ENCODE data around the gene UBE3C. TPM values are rescaled to one million over a fixed set of nuclear protein-coding genes. Genes with fewer than 3 reads are reported as not detected.
A peak's percentile ranks its signal among the peaks of the same experiment; 100 is the strongest.

UBE3C gene
- total RNA-seq, 1 donor from 2014 or later, result 78.8 TPM

- Histone ChIP-seq H3K27ac (ENCODE audit: low read depth, low read length) (no peak overlapping the region), H3K4me3 (ENCODE audit: low read length in 3 of 3) (no peak overlapping the region), H3K4me1 (ENCODE audit: control insufficient read depth in 3 of 3, insufficient read depth in 3 of 3, low read length in 3 of 3) (no peaks in the 10 kb centered on the region), H3K9ac (ENCODE audit: low read depth in 1 of 3, low read length in 3 of 3) (no peak overlapping the region), H3K27me3 (ENCODE audit: control insufficient read depth in 3 of 3, insufficient read depth in 3 of 3, low read length in 3 of 3) (peaks cover 5 to 7% (median 6%) of the 10 kb centered on the region in 3 donors), H3K9me3 (ENCODE audit: control insufficient read depth in 3 of 3, low read length in 3 of 3) (no peaks in the 10 kb centered on the region), H3K36me3 (ENCODE audit: control insufficient read depth in 3 of 3, insufficient read depth in 3 of 3, low read length in 3 of 3) (no peaks in the 10 kb centered on the region)
Observed at GRCh38 chr7:157292770-157293412, 154.2 kb downstream of the UBE3C start.

- no peak overlapping the region for H3K27ac ChIP-seq (ENCODE audit: low read depth, low read length)
- H3K4me3 ChIP-seq (ENCODE audit: low read length in 3 of 3), result no peak overlapping the region
- no peaks in the 10 kb centered on the region for H3K4me1 ChIP-seq (ENCODE audit: control insufficient read depth in 3 of 3, insufficient read depth in 3 of 3, low read length in 3 of 3)
- peaks cover 5 to 7% (median 6%) of the 10 kb centered on the region in 3 donors for H3K27me3 ChIP-seq (ENCODE audit: control insufficient read depth in 3 of 3, insufficient read depth in 3 of 3, low read length in 3 of 3)
- H3K9ac ChIP-seq (ENCODE audit: low read depth in 1 of 3, low read length in 3 of 3), result no peak overlapping the region
- no peaks in the 10 kb centered on the region for H3K36me3 ChIP-seq (ENCODE audit: control insufficient read depth in 3 of 3, insufficient read depth in 3 of 3, low read length in 3 of 3)
- H3K9me3 ChIP-seq (ENCODE audit: control insufficient read depth in 3 of 3, low read length in 3 of 3), result no peaks in the 10 kb centered on the region
Observed at GRCh38 chr7:157293413-157293788, 154.7 kb downstream of the UBE3C start.

GRCh38 chr7:157294773-157295172 is 156.0 kb downstream of the UBE3C start:
- Histone ChIP-seq H3K27ac (ENCODE audit: low read depth, low read length) (no peak overlapping the region), H3K9me3 (ENCODE audit: control insufficient read depth in 3 of 3, low read length in 3 of 3) (no peaks in the 10 kb centered on the region), H3K4me3 (ENCODE audit: low read length in 3 of 3) (no peak overlapping the region), H3K27me3 (ENCODE audit: control insufficient read depth in 3 of 3, insufficient read depth in 3 of 3, low read length in 3 of 3) (peaks cover 8 to 20% (median 14%) of the 10 kb centered on the region in 3 donors), H3K36me3 (ENCODE audit: control insufficient read depth in 3 of 3, insufficient read depth in 3 of 3, low read length in 3 of 3) (no peaks in the 10 kb centered on the region), H3K4me1 (ENCODE audit: control insufficient read depth in 3 of 3, insufficient read depth in 3 of 3, low read length in 3 of 3) (peaks cover 0 to 12% (median 3%) of the 10 kb centered on the region in 3 donors), H3K9ac (ENCODE audit: low read depth in 1 of 3, low read length in 3 of 3) (no peak overlapping the region)

GRCh38 chr7:157295338-157295737 is 156.6 kb downstream of the UBE3C start:
- no peaks in the 10 kb centered on the region for H3K36me3 ChIP-seq (ENCODE audit: control insufficient read depth in 3 of 3, insufficient read depth in 3 of 3, low read length in 3 of 3)
- H3K4me3 ChIP-seq (ENCODE audit: low read length in 3 of 3), result no peak overlapping the region
- no peak overlapping the region for H3K27ac ChIP-seq (ENCODE audit: low read depth, low read length)
- H3K4me1 ChIP-seq (ENCODE audit: control insufficient read depth in 3 of 3, insufficient read depth in 3 of 3, low read length in 3 of 3), result peaks cover 0 to 13% (median 3%) of the 10 kb centered on the region in 3 donors
- H3K9me3 ChIP-seq (ENCODE audit: control insufficient read depth in 3 of 3, low read length in 3 of 3), result no peaks in the 10 kb centered on the region
- H3K9ac ChIP-seq (ENCODE audit: low read depth in 1 of 3, low read length in 3 of 3), result no peak overlapping the region
- H3K27me3 ChIP-seq (ENCODE audit: control insufficient read depth in 3 of 3, insufficient read depth in 3 of 3, low read length in 3 of 3), result peaks cover 14 to 22% (median 16%) of the 10 kb centered on the region in 3 donors

GRCh38 chr7:157297185-157297584 is 158.5 kb downstream of the UBE3C start:
- H3K4me1 ChIP-seq (ENCODE audit: control insufficient read depth in 3 of 3, insufficient read depth in 3 of 3, low read length in 3 of 3), result peaks cover 3 to 13% (median 6%) of the 10 kb centered on the region in 3 donors
- no peaks in the 10 kb centered on the region for H3K36me3 ChIP-seq (ENCODE audit: control insufficient read depth in 3 of 3, insufficient read depth in 3 of 3, low read length in 3 of 3)
- H3K9me3 ChIP-seq (ENCODE audit: control insufficient read depth in 3 of 3, low read length in 3 of 3), result no peaks in the 10 kb centered on the region
- no peak overlapping the region for H3K9ac ChIP-seq (ENCODE audit: low read depth in 1 of 3, low read length in 3 of 3)
- H3K4me3 ChIP-seq (ENCODE audit: low read length in 3 of 3), result no peak overlapping the region
- H3K27ac ChIP-seq (ENCODE audit: low read depth, low read length), result no peak overlapping the region
- H3K27me3 ChIP-seq (ENCODE audit: control insufficient read depth in 3 of 3, insufficient read depth in 3 of 3, low read length in 3 of 3), result peaks cover 17 to 23% (median 19%) of the 10 kb centered on the region in 3 donors

- no peak overlapping the region for H3K4me3 ChIP-seq (ENCODE audit: low read length in 3 of 3)
- no peak overlapping the region for H3K9ac ChIP-seq (ENCODE audit: low read depth in 1 of 3, low read length in 3 of 3)
- peaks cover 17 to 23% (median 19%) of the 10 kb centered on the region in 3 donors for H3K27me3 ChIP-seq (ENCODE audit: control insufficient read depth in 3 of 3, insufficient read depth in 3 of 3, low read length in 3 of 3)
- no peak overlapping the region for H3K27ac ChIP-seq (ENCODE audit: low read depth, low read length)
- peaks cover 3 to 13% (median 6%) of the 10 kb centered on the region in 3 donors for H3K4me1 ChIP-seq (ENCODE audit: control insufficient read depth in 3 of 3, insufficient read depth in 3 of 3, low read length in 3 of 3)
- H3K36me3 ChIP-seq (ENCODE audit: control insufficient read depth in 3 of 3, insufficient read depth in 3 of 3, low read length in 3 of 3), result no peaks in the 10 kb centered on the region
- H3K9me3 ChIP-seq (ENCODE audit: control insufficient read depth in 3 of 3, low read length in 3 of 3), result no peaks in the 10 kb centered on the region
Observed at GRCh38 chr7:157299317-157299612, 160.5 kb downstream of the UBE3C start.

GRCh38 chr7:157299613-157300368 is 161.1 kb downstream of the UBE3C start:
- no peaks in the 10 kb centered on the region for H3K9me3 ChIP-seq (ENCODE audit: control insufficient read depth in 3 of 3, low read length in 3 of 3)
- H3K27me3 ChIP-seq (ENCODE audit: control insufficient read depth in 3 of 3, insufficient read depth in 3 of 3, low read length in 3 of 3), result peaks cover 17 to 23% (median 19%) of the 10 kb centered on the region in 3 donors
- H3K27ac ChIP-seq (ENCODE audit: low read depth, low read length), result no peak overlapping the region
- H3K4me3 ChIP-seq (ENCODE audit: low read length in 3 of 3), result peak overlapping the region in 2 of 3 donors; percentile 15 to 49
- H3K36me3 ChIP-seq (ENCODE audit: control insufficient read depth in 3 of 3, insufficient read depth in 3 of 3, low read length in 3 of 3), result no peaks in the 10 kb centered on the region
- no peak overlapping the region for H3K9ac ChIP-seq (ENCODE audit: low read depth in 1 of 3, low read length in 3 of 3)
- peaks cover 3 to 13% (median 6%) of the 10 kb centered on the region in 3 donors for H3K4me1 ChIP-seq (ENCODE audit: control insufficient read depth in 3 of 3, insufficient read depth in 3 of 3, low read length in 3 of 3)

- Histone ChIP-seq H3K27me3 (ENCODE audit: control insufficient read depth in 3 of 3, insufficient read depth in 3 of 3, low read length in 3 of 3) (peaks cover 17 to 23% (median 19%) of the 10 kb centered on the region in 3 donors), H3K36me3 (ENCODE audit: control insufficient read depth in 3 of 3, insufficient read depth in 3 of 3, low read length in 3 of 3) (no peaks in the 10 kb centered on the region), H3K4me1 (ENCODE audit: control insufficient read depth in 3 of 3, insufficient read depth in 3 of 3, low read length in 3 of 3) (peaks cover 3 to 13% (median 6%) of the 10 kb centered on the region in 3 donors), H3K9ac (ENCODE audit: low read depth in 1 of 3, low read length in 3 of 3) (no peak overlapping the region), H3K27ac (ENCODE audit: low read depth, low read length) (no peak overlapping the region), H3K9me3 (ENCODE audit: control insufficient read depth in 3 of 3, low read length in 3 of 3) (no peaks in the 10 kb centered on the region), H3K4me3 (ENCODE audit: low read length in 3 of 3) (peak overlapping the region in 2 of 3 donors; percentile 15 to 49)
Observed at GRCh38 chr7:157300369-157300825, 161.7 kb downstream of the UBE3C start.

GRCh38 chr7:157301610-157302120 is 162.9 kb downstream of the UBE3C start:
- H3K9me3 ChIP-seq (ENCODE audit: control insufficient read depth in 3 of 3, low read length in 3 of 3), result no peaks in the 10 kb centered on the region
- peaks cover 3 to 13% (median 6%) of the 10 kb centered on the region in 3 donors for H3K4me1 ChIP-seq (ENCODE audit: control insufficient read depth in 3 of 3, insufficient read depth in 3 of 3, low read length in 3 of 3)
- H3K27me3 ChIP-seq (ENCODE audit: control insufficient read depth in 3 of 3, insufficient read depth in 3 of 3, low read length in 3 of 3), result peaks cover 17 to 23% (median 19%) of the 10 kb centered on the region in 3 donors
- no peak overlapping the region for H3K9ac ChIP-seq (ENCODE audit: low read depth in 1 of 3, low read length in 3 of 3)
- H3K36me3 ChIP-seq (ENCODE audit: control insufficient read depth in 3 of 3, insufficient read depth in 3 of 3, low read length in 3 of 3), result no peaks in the 10 kb centered on the region
- no peak overlapping the region for H3K4me3 ChIP-seq (ENCODE audit: low read length in 3 of 3)
- H3K27ac ChIP-seq (ENCODE audit: low read depth, low read length), result peak overlapping the region; percentile 57

Measured in skeletal muscle tissue (tissue), 4 donors.